GM12878 (cell line): ENCODE data around the gene RERE. TPM values are rescaled to one million over a fixed set of nuclear protein-coding genes. Genes with fewer than 3 reads are reported as not detected.

Experiments
- ATAC-seq: fragments of 200-7000 bp; cut with Tn5 transposase; 3 replicates; pipeline ENCODE4 v1.9.1; 2020; ENCODE audit warnings: mild to moderate bottlenecking, moderate library complexity
- BruUV-seq: library from RNA; stranded (reverse); fragments of 400-500 nt; replicated peaks from 2 replicates; lab custom pipeline; 2021; lab: Mats Ljungman, UMichigan
- CTCF ChIA-PET: fragments of 300-600 bp; sonication (Branson Sonifier 250); formaldehyde crosslinking; extraction: SDS; loops from one replicate; lab custom pipeline; 2021; ENCODE audit warnings: inconsistent platforms; lab: Yijun Ruan, JAX
- POLR2A ChIA-PET: fragments of 350-600 bp; formaldehyde crosslinking; extraction: SDS; loops from one replicate; lab custom pipeline; 2021; ENCODE audit warnings: inconsistent platforms; lab: Charles Lee
- RAD21 ChIA-PET: fragments of 300-600 bp; sonication (Branson Sonifier 250); formaldehyde crosslinking; loops from one replicate; lab custom pipeline; 2023; ENCODE audit warnings: antibody characterized with exemption; ENCODE audit not compliant: unreplicated experiment; lab: Charles Lee
- SMC1A ChIA-PET: fragments of 300-600 bp; sonication (Branson Sonifier 250); formaldehyde crosslinking; loops from one replicate; lab custom pipeline; 2023; ENCODE audit not compliant: unreplicated experiment, uncharacterized antibody; lab: Charles Lee
- DNase-seq: peaks from one replicate; pipeline ENCODE4 v3.0.0-alpha.2; 2011; ENCODE audit warnings: low read depth, low spot score
- FAIRE-seq: peaks from 3 replicates; lab custom pipeline; 2011; peaks lifted over from hg19 to GRCh38; lab: Jason Lieb, UNC
- H2AFZ ChIP-seq: 2 replicates; pipeline ENCODE4 v1.6.0; 2011; ENCODE audit warnings: low read depth, low read length, control low read depth; ENCODE audit not compliant: control insufficient read depth
- H3K27ac ChIP-seq: 2 replicates; pipeline ENCODE4 v1.5.1; 2011; ENCODE audit warnings: control low read depth; ENCODE audit not compliant: control insufficient read depth, insufficient read depth
- H3K27me3 ChIP-seq, 2 experiments: replicated peaks in 1 of 2; 2 replicates each; pipeline versions ENCODE4 v1.6.0 to v1.6.1; 2011; ENCODE audit warnings: low read length in 1 of 2; ENCODE audit not compliant: control insufficient read depth in 2 of 2, insufficient read depth in 2 of 2
- H3K36me3 ChIP-seq, 2 experiments: 2 replicates each; pipeline ENCODE4 v1.5.1; 2011; ENCODE audit warnings: low read length in 1 of 2; ENCODE audit not compliant: control insufficient read depth in 2 of 2, insufficient read depth in 2 of 2
- H3K4me1 ChIP-seq: 2 replicates; pipeline ENCODE4 v1.6.1; 2011; ENCODE audit warnings: mild to moderate bottlenecking, low read length, moderate library complexity, mixed read lengths; ENCODE audit not compliant: control insufficient read depth, insufficient read depth
- H3K4me2 ChIP-seq: 2 replicates; pipeline ENCODE4 v1.6.0; 2011; ENCODE audit warnings: control low read depth; ENCODE audit not compliant: control insufficient read depth, insufficient read depth
- H3K4me3 ChIP-seq: fragments of 200-600 bp; sonication (generic); 2 replicates; pipeline ENCODE4 v1.5.1; 2016
- H3K79me2 ChIP-seq: 2 replicates; pipeline ENCODE4 v1.6.0; 2011; ENCODE audit warnings: low read length; ENCODE audit not compliant: control insufficient read depth, insufficient read depth
- H3K9ac ChIP-seq: 2 replicates; pipeline ENCODE4 v1.8.0; 2011; ENCODE audit warnings: low read length, control low read depth, mixed read lengths; ENCODE audit not compliant: control insufficient read depth, insufficient read depth
- H3K9me3 ChIP-seq: replicated peaks from 3 replicates; pipeline ENCODE4 v1.5.1; 2011; ENCODE audit warnings: mild to moderate bottlenecking, low read length; ENCODE audit not compliant: control insufficient read depth, insufficient read depth
- H4K20me1 ChIP-seq: 2 replicates; pipeline ENCODE4 v1.6.0; 2011; ENCODE audit not compliant: control insufficient read depth, insufficient read depth
- POLR2A ChIP-seq: IDR thresholded peaks from 2 replicates; pipeline ENCODE4 v1.6.1; 2011; ENCODE audit warnings: low read depth, mild to moderate bottlenecking, low read length
- SREBF1 ChIP-seq: IDR thresholded peaks from 2 replicates; pipeline ENCODE4 v1.6.1; 2012; ENCODE audit warnings: mild to moderate bottlenecking, low read length
- SUPT20H ChIP-seq: IDR thresholded peaks from 2 replicates; pipeline ENCODE4 v1.6.1; 2011; ENCODE audit warnings: low read depth, mild to moderate bottlenecking, low read length, moderate library complexity, borderline replicate concordance; ENCODE audit not compliant: control insufficient read depth
- SUZ12 ChIP-seq: fragments of 200-600 bp; sonication (generic); IDR thresholded peaks from one replicate; pipeline ENCODE4 v1.6.1; 2018; ENCODE audit warnings: antibody characterized with exemption, mild to moderate bottlenecking; ENCODE audit not compliant: unreplicated experiment
- ZBTB4 ChIP-seq: fragments of 450-650 bp; formaldehyde crosslinking; IDR thresholded peaks from 2 replicates; pipeline ENCODE4 v1.4.0; 2022; ENCODE audit warnings: mild to moderate bottlenecking, moderate library complexity
- WGBS: methylation state at CpG from one replicate; pipeline ENCODE4 v1.1.6; 2016; ENCODE audit warnings: low lambda C conversion rate; ENCODE audit not compliant: insufficient replicate concordance, insufficient coverage; ENCODE audit errors: missing lambda C conversion rate; 5-methylcytosine and 5-hydroxymethylcytosine counted together
- in situ Hi-C: fragments of 300-500 bp; cut with MboI; formaldehyde crosslinking; loops from 9 replicates; pipeline ENCODE4 v1.14.3; 2018; ENCODE audit warnings: mixed read lengths
- intact Hi-C: fragments of 100-400 bp; cut with micrococcal nuclease; formaldehyde crosslinking; loops from one replicate; pipeline ENCODE4 v1.14.2; 2022; ENCODE audit not compliant: unreplicated experiment
- polyA plus RNA-seq, 11 experiments: library from polyadenylated mRNA; depleted of rRNA in 4 of 11; unstranded in 6 of 11; stranded (reverse) in 5 of 11; fragments of >200 nt; fragmentation: Nextera tagmentation in 4 of 11; fragmentation: Illumina TruSeq in 1 of 11; extraction: Ambion mirVana in 4 of 11; extraction: Trizol in 1 of 11; gene quantifications; 1 replicate in 1 of 11; 2 replicates in 10 of 11; pipeline versions ENCODE4 v1.2.1 to v1.2.3, GENCODE V29; 2011 to 2016; ENCODE audit warnings: inconsistent platforms in 2 of 11, missing spikeins in 2 of 11, low read depth in 1 of 11
- total RNA-seq, 4 experiments: library from RNA; depleted of rRNA in 3 of 4; stranded (reverse); fragments of >200 nt in 3 of 4; fragmentation: Illumina TruSeq in 1 of 4; extraction: Trizol in 1 of 4; gene quantifications; 2 replicates each; pipeline versions ENCODE4 v1.2.1 to v1.2.3, GENCODE V29; 2013 to 2021

The RERE gene
- total and polyA plus RNA-seq, 10 of the 15 experiments (the other 5 are each of a cell fraction or from before 2014, with no cell fraction given): 5.2 to 60.5 (median 20.2) TPM

DNA sequence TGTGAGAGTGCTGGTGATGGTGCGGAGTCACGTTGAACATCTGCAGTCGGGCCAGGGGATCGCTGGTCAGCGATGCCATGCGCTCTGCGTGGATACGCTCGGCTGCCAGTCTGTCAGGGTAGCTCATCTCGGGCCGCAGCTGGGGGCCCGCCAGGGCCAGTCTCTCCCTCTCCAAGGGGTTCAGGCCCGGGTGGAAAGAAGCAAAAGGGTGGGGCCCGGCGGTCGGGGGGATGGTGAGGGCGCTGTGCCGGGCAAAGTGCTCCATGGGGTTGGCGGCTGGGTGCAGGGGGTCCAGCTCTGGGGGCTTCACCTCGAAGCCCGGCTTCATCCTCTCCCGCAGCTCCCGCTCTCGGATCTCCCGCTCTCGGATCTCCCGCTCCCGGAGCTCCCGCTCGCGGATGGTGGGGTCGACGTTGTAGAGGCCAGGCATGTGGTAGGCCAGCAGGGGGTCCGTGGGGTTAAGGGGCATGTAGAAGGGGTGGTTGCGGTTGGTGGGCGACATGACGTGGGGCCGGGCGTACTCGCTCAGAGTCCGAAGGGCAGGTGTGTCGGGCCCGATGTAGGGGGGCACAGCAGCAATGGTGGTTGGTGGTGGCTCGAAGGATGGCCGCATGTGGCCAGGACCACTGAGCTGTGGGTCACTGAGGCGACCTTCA, 459.1 kb downstream of the RERE start (continued):
- TF ChIP-seq ZBTB4 (CRISPR knock-in tag) (no peak), SUZ12 (no peak), SREBF1 (no peak)
- TF ChIP-seq, all 136 proteins: peak for 0

DNA sequence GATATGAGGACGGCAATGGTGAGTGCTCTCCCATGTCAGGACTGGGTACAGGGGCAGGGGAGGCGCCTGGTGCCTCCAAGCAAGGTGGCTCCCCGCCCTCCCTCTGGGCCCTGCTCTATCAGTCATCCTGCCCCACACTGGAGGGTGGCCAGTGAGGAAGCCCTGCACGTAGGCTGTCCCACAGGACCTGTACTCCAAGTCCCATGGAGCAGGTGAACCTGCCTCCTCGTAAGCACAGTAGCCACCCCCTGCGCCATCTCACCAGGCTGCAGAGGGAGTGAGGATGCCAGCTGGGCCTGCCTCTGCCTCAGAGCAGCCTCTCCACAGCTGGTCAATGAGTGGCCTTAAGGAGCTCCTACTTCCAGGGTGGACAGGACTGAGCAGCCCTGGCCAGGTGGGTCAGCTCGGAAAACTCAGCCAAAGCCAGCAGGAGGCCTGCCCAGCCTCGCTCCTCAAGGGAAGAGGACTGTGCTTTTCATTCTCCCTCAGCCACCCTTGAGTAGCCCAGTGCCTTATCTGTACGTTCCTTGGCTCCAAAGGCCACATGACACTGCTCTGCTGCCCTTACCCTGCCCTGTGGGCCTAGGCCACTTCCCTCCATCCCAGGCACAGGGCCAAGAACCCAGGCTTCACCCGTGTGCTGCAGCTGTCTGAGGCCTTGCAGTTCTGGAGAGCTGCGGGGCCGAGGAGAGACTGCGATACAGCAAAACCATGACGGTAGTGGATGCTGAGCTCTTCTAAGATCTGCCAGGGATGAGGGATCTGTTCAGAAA, 459.9 kb downstream of the RERE start:
- no peak overlapping the region for H3K4me2 ChIP-seq
- H3K36me3 ChIP-seq: peaks cover 26 to 66% of the 10 kb centered on the region in 2 experiments
- FAIRE-seq: no peak
- ATAC-seq: no peak
- no peaks in the 10 kb centered on the region for H4K20me1 ChIP-seq
- 88% methylated on average over 14 of the region's 14 CpGs for WGBS
- no peak overlapping the region for H2AFZ ChIP-seq
- intact Hi-C loops: no loop called here
- no peak for DNase-seq
- H3K9ac ChIP-seq: no peak overlapping the region
- H3K27ac ChIP-seq: no peak overlapping the region
- BruUV-seq: no TSS peak
- SMC1A ChIA-PET: no interaction called here
- no peaks in the 10 kb centered on the region for H3K27me3 ChIP-seq
- POLR2A ChIA-PET: interaction anchor here (0.6 kb wide), 2 partner anchors 38 to 46 kb away, joined by 3 read pairs; no protein-coding TSS in a partner anchor
- TF ChIP-seq SUPT20H: no peak
- peak; percentile 23 for TF ChIP-seq POLR2A
- CTCF ChIA-PET: interaction anchor here (0.6 kb wide), 1 partner anchor 13 kb away, joined by 3 read pairs; no protein-coding TSS in a partner anchor
- H3K79me2 ChIP-seq: no peaks in the 10 kb centered on the region
- no peak overlapping the region for H3K4me3 ChIP-seq
- RAD21 ChIA-PET: no interaction called here
- no peaks in the 10 kb centered on the region for H3K9me3 ChIP-seq
- in situ Hi-C loops: no loop called here
- H3K4me1 ChIP-seq: no peaks in the 10 kb centered on the region
